Measurements from ENCODE around the gene PRICKLE4. TPM values are rescaled to one million over a fixed set of nuclear protein-coding genes. Genes with fewer than 3 reads are reported as not detected.

The PRICKLE4 gene
- total and polyA plus RNA-seq, 2 experiments from 2014 or later, result 0.80 to 4.0 TPM

- no peak for TF ChIP-seq CTCF (IDR thresholded peaks at IDR 0.05; ENCODE audit: poor library complexity)
- Histone ChIP-seq H3K4me3 (no peak overlapping the region), H3K9me3 (ENCODE audit: low read depth) (no peaks in the 10 kb centered on the region), H3K79me2 (no peaks in the 10 kb centered on the region), H3K27ac (no peak overlapping the region), H3K4me1 (ENCODE audit: insufficient read depth) (peaks cover 27% of the 10 kb centered on the region), H3K27me3 (no peaks in the 10 kb centered on the region), H3K4me2 (no peak overlapping the region), H4K20me1 (ENCODE audit: insufficient read depth, poor library complexity, severe bottlenecking) (no peaks in the 10 kb centered on the region), H3K36me3 (replicated peaks; ENCODE audit: insufficient read depth, low read depth) (no peaks in the 10 kb centered on the region), H3K9me2 (replicated peaks; ENCODE audit: insufficient read depth) (no peaks in the 10 kb centered on the region), H2AFZ (no peak overlapping the region)
- DNase-seq (ENCODE audit: low spot score), result no peak
- WGBS (ENCODE audit: low lambda C conversion rate, missing lambda C conversion rate), result 97% methylated on average over 25 of the region's 30 CpGs
Measured at GRCh38 chr6:41770381-41771057, 10.1 kb upstream of the PRICKLE4 start.

- Histone ChIP-seq H3K4me1 (ENCODE audit: insufficient read depth) (peaks cover 27% of the 10 kb centered on the region), H3K9me2 (replicated peaks; ENCODE audit: insufficient read depth) (no peaks in the 10 kb centered on the region), H3K79me2 (no peaks in the 10 kb centered on the region), H3K4me3 (no peak overlapping the region), H3K4me2 (no peak overlapping the region), H2AFZ (no peak overlapping the region), H3K27me3 (no peaks in the 10 kb centered on the region), H3K36me3 (replicated peaks; ENCODE audit: insufficient read depth, low read depth) (no peaks in the 10 kb centered on the region), H3K9me3 (ENCODE audit: low read depth) (no peaks in the 10 kb centered on the region), H4K20me1 (ENCODE audit: insufficient read depth, poor library complexity, severe bottlenecking) (no peaks in the 10 kb centered on the region), H3K27ac (no peak overlapping the region)
- no peak for DNase-seq (ENCODE audit: low spot score)
- TF ChIP-seq CTCF (IDR thresholded peaks at IDR 0.05; ENCODE audit: poor library complexity) (no peak), EZH2 (IDR thresholded peaks at IDR 0.05; ENCODE audit: borderline replicate concordance) (no peak), EZH2phosphoT487 (IDR thresholded peaks at IDR 0.05; ENCODE audit: low read depth, severe bottlenecking, unreplicated experiment) (no peak)
- WGBS (ENCODE audit: low lambda C conversion rate, missing lambda C conversion rate), result 96% methylated on average over 29 of the region's 29 CpGs
Measured at GRCh38 chr6:41771058-41771983, 9.3 kb upstream of the PRICKLE4 start.

GRCh38 chr6:41774841-41775240 is 5.7 kb upstream of the PRICKLE4 start:
- Histone ChIP-seq H3K4me3 (no peak overlapping the region), H3K9me2 (replicated peaks; ENCODE audit: insufficient read depth) (no peaks in the 10 kb centered on the region), H3K4me2 (no peak overlapping the region), H3K79me2 (peaks cover 11% of the 10 kb centered on the region), H4K20me1 (ENCODE audit: insufficient read depth, poor library complexity, severe bottlenecking) (no peaks in the 10 kb centered on the region), H3K9me3 (ENCODE audit: low read depth) (no peaks in the 10 kb centered on the region), H2AFZ (no peak overlapping the region), H3K4me1 (ENCODE audit: insufficient read depth) (peaks cover 8% of the 10 kb centered on the region), H3K27me3 (no peaks in the 10 kb centered on the region), H3K36me3 (replicated peaks; ENCODE audit: insufficient read depth, low read depth) (no peaks in the 10 kb centered on the region), H3K27ac (no peak overlapping the region)
- DNase-seq (ENCODE audit: low spot score), result no peak
- 94% methylated on average over 3 of the region's 3 CpGs for WGBS (ENCODE audit: low lambda C conversion rate, missing lambda C conversion rate)
- TF ChIP-seq EZH2 (IDR thresholded peaks at IDR 0.05; ENCODE audit: borderline replicate concordance), result no peak
- TF ChIP-seq CTCF (IDR thresholded peaks at IDR 0.05; ENCODE audit: poor library complexity), result no peak
- TF ChIP-seq EZH2phosphoT487 (IDR thresholded peaks at IDR 0.05; ENCODE audit: low read depth, severe bottlenecking, unreplicated experiment), result no peak
